H54 (cell line): ENCODE results near the gene GDF11.
"Not testable (repeated sequence)": the region's sequence is repeated elsewhere in the genome, so short reads cannot be mapped to it uniquely, and the experiment has no call there.

Experiments
- DNase-seq: peaks from one replicate; pipeline ENCODE4 v3.0.0; 2011; ENCODE audit warnings: low spot score, mixed read lengths; ENCODE audit not compliant: insufficient read length
- FAIRE-seq: peaks from 3 replicates; lab custom pipeline; 2011; peaks lifted over from hg19 to GRCh38; lab: Jason Lieb, UNC
- POLR2A ChIP-seq: IDR thresholded peaks from 2 replicates; pipeline ENCODE4 v1.6.1; 2011; ENCODE audit warnings: low read depth, mild to moderate bottlenecking, low read length

GDF11 gene

DNA sequence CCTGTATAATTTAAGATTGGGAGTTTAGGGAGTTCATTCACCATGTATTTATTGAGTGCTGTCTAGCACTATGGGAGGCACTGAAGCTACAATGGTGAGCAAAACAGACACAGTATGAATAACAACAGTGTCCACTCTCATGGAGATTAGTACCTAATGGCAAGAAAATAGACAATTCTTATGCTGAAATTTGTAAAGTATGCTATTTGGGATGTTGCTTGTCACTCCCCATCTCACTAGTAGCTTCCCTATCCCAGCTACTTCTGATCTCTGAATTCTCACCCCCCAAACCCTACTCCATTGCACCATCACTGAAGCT is 4.0 kb downstream of the GDF11 start:
- FAIRE-seq: no peak
- TF ChIP-seq POLR2A: no peak
- DNase-seq: no peak

DNA sequence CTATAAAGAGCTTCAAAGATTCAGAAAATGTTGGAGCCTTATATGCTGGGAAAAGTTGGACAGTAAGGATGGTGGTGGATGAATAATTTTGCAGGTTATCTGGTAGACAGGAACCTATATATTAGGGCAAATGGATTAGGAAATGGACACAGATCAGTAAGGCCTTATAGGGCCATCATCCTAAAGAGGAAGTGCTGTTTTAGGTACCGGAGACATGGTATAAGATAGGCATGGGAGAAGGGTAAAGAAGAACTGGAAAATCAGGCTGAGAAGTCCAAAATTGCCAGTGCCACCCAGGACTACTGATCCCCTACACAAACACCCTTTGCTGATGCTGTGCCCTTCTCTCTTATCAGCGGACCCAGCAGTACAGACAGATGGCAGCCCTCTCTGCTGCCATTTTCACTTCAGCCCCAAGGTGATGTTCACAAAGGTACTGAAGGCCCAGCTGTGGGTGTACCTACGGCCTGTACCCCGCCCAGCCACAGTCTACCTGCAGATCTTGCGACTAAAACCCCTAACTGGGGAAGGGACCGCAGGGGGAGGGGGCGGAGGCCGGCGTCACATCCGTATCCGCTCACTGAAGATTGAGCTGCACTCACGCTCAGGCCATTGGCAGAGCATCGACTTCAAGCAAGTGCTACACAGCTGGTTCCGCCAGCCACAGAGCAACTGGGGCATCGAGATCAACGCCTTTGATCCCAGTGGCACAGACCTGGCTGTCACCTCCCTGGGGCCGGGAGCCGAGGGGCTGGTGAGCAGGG is 5.5 kb downstream of the GDF11 start:
- DNase-seq: no peak
- no peak for FAIRE-seq
- TF ChIP-seq POLR2A: no peak

DNA sequence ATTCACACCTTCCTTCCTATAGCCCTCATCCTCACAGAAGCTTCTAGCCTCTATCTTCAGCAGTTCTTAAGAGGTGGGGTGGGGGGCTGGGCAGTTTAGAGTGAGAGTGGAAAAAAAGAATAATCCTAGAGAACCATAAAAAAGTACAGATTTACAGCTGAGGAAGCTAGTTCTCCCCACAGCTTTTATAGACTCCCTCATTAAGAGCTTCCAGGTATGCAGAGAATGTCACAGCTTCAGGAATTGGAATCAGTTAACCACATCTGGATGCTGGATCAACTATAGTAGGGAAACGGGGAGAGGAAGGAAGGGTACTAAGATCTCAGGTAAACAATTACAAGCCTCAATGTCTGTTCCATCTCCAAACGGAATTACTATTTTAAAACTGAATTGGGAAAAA is 12.3 kb downstream of the GDF11 start:
- no peak for DNase-seq
- no peak for TF ChIP-seq POLR2A
- no peak for FAIRE-seq

DNA sequence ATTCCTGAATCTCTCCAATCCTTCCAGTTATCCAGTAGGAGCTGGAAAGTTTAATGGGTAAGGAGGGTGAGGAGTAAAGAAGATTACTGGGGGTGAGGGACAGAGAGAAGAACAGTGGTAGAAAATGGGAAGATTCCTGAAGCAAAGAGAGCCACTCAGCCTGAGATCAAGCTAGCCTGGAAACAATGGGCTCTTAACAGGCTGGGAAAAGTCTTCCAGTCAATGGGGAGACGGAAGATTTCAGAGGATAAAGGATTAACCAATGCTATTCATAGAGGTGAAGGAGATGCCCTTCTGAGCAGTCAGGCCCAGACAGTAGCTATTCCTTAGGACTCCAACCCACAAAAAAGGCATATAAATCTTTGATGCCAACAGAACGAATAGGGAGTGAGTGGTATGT is 14.8 kb downstream of the GDF11 start:
- FAIRE-seq (no peak), DNase-seq (no peak)
- TF ChIP-seq POLR2A: no peak

DNA sequence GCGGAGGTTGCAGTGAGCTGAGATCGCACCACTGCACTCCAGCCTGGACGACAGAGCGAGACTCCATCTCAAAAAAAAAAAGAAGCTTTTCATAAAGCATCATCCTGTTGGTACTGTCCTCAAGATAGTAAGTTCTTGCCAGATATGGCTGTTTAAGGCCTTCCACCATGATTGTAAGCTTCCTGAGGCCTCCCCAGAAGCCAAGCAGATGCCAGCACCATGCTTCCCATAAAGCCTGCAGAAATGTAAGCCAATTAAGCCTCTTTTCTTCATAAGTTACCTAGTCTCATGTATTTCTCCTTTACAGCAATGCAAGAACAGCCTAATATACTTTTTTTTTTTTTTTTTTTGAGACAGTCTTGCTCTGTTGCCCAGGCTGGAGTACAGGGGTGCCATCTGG is 15.7 kb downstream of the GDF11 start:
- DNase-seq, FAIRE-seq: not testable (repeated sequence)

DNA sequence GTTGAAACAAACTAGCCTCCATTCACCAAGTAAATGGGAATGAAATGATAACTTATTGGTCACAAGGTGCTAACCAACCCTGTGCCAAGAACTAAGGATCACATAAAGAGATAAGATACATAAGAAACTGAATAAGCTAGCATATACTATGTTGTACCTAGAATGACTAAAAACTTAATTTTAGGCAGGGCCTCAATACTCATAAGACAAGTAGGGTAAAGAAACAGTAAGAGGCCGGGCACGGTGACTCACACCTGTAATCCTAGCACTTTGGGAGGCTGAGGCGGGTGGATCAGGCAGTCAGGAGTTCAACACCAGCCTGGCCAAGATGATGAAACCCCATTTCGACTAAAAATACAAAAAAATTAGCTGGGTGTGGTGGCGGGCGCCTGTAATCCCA is 17.7 kb downstream of the GDF11 start:
- TF ChIP-seq POLR2A: no peak
- no peak for FAIRE-seq
- DNase-seq: no peak

DNA sequence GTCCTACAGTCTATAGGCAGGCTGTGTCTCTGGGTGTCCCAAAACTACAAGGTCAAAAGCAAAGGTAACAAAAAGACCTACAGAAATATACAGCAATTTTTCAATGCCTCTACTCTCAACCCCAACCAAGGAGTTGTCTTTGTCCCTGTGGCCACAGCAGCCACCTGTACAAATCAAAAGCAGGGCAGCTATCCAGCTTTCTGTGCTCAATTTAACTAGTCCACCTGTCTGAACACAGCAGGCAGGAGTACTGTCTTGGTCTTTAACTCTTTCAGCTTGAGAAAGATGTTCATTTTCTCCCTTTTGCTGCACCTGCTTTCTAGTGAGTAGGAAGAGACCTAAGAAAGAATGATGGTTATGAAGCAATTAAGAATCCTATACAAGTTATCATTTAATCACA is 19.7 kb downstream of the GDF11 start:
- no peak for DNase-seq
- no peak for FAIRE-seq
- TF ChIP-seq POLR2A: no peak

DNA sequence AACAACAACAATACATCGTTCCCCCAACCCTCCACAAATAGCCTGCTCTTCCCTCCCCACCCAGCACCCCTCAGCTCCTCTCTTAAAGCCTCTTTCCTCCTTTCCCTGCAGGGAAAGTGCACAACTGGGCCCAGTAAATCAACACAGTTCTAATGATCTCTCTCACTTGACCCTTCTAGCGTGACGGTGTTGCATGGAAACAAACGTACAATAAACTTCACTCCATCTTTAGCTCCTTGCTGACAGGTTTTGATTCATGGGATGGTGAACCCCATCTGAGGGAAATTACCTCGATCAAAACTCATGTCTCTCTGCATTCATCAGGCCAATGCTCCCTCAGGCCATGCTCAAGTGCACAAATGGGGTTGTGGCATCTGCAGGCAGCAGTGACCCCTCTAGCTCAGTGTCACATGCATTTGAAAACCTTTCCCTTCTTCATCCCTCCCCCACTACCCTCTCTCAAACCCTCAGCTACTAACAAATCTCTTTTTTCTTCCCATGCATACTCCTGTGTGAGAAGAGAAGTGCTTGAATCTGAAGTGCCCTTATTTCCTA is 22.9 kb downstream of the GDF11 start:
- FAIRE-seq (no peak), DNase-seq (no peak)
- TF ChIP-seq POLR2A: no peak

DNA sequence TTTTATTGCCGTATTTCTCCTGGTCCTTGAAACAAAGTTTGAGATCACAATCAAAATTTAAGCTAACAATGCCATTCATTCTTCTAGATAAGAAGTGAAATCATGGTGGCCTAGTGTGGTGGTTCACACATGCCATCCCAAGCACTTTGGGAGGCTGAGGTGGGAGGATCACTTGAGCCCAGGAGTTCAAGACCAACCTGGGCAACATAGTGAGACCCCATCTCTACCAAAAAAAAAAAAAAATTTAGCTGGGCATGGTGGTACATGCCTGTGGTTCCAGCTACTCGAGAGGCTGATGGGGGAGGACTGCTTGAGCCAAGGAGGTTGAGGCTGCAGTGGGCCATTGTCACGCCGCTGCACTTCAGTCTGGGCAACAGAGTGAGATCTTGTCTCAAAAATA is 24.2 kb downstream of the GDF11 start:
- no peak for FAIRE-seq
- DNase-seq: no peak
- no peak for TF ChIP-seq POLR2A

DNA sequence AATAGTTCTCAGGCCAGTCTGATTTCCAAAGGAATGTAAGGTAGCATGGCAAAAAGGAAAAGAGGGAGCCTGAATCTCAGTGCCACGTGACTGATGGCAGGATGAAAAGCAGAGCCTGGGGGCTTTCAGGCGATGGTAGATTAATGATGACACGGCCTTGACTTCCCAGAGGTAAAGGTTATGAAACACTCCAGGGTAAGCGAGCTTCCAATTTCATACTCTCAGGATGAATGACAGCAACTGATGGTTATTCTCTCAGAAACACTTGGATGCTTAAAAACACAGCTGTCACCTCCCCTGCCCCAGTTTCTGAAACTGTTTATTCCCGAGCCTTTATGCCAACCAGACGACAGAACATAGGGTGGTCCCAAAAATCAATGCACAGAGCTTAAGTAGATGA is 28.8 kb downstream of the GDF11 start:
- DNase-seq (no peak), FAIRE-seq (no peak)
- TF ChIP-seq POLR2A: no peak

DNA sequence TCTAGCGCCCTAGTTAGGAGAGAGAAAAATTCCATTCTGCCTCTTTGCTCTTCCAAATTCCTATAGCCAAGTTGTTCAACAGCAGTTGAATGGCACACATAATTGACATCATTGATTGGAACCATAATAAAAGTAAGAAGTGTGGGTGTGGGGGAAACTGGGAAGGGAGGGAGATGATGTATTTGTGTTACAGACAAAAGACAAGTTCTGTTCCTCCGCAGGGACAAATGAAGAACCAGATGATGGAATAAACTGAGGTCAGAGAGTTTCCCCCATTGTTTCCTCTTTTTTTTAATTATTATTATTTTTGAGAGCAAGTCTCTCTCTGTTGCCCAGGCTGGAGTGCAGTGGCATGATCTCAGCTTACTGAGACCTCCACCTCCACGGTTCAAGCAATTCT is 34.9 kb downstream of the GDF11 start:
- no peak for TF ChIP-seq POLR2A
- DNase-seq: no peak
- FAIRE-seq: no peak

DNA sequence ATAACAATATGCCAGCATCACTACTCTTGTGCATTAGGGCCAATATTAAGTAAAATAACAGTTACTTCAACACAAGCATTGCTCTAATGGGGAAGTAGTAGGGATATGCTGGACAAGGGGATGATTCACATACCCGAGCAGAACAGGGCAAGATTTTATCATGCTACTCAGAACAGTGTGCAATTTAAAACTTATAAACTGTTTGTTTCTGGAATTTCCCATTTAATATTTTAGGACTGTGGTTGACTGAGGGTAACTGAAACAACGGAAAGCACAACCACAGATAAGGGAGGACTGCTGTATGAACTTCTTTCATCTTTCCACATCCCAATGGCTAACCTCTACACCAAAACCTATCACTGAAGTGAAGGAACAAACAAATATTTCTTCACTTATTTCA is 37.8 kb downstream of the GDF11 start:
- no peak for TF ChIP-seq POLR2A
- DNase-seq: no peak
- no peak for FAIRE-seq

DNA sequence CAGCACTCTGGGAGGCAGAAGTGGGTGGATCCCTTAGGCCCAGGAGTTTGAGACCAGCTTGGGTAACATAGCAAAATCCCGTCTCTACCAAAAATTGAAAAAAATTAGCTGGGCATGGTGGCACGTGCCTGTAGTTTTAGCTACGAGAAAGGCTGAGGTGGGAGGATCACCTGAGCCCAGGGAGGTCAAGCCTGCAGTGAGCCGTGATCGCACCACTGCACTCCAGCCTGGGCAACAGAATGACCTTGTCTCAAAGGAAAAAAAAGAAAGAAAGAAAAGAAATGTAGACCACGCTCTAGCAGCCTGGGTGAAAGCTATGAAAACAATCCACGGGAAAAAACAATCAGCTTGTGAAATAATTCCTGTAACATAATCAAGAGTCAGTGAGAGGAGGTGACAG is 45.6 kb downstream of the GDF11 start:
- no peak for TF ChIP-seq POLR2A
- FAIRE-seq (no peak), DNase-seq (no peak)

DNA sequence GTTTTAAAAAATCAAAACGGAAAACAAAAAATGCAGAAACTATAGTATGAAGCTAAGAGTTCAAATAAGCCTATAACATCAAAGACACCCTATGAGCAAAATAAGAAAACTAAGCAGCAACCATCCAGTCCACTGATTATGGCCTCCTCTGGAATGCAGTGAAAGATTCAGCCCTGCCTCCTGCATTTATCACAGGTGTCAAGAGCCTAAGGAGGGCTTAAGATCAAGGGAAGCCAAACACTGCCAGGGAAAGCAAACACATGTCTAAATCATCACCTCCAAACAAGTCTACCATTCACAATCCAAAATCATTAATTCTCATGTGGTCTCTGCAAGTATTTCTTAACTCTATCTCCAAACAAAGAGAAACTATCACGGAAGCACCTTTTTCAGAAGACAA is 46.2 kb downstream of the GDF11 start:
- no peak for DNase-seq
- TF ChIP-seq POLR2A: no peak
- FAIRE-seq: no peak

DNA sequence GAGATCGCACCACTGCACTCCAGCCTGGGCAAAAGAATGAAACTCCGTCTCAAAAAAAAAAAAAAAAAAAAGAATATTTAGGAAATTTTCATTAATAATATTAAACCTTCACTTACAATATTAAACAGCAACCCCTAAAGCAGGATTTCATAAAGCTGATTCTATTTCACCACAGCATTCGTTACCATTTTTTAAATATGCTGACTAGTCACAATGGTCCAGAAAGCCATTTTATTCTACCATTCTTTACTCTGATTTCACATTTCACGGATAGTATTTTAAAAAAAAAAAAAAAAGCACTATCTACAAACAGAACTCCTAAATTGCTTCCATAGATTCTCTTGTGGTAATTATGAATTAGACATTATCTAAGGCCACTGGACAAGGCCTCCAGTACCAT is 47.0 kb downstream of the GDF11 start:
- FAIRE-seq (no peak), DNase-seq (no peak)
- no peak for TF ChIP-seq POLR2A
